Measurements from ENCODE around the gene SEMA4D. TPM values are rescaled to one million over a fixed set of nuclear protein-coding genes. Genes with fewer than 3 reads are reported as not detected.

The SEMA4D gene
- total and polyA plus RNA-seq, 9 of the 15 experiments (the other 6 are each of a cell fraction or from before 2014, with no cell fraction given): 0.38 to 5.1 (median 1.8) TPM

GRCh38 chr9:89368978-89369377, 128.9 kb downstream of the SEMA4D start:
- TF ChIP-seq RREB1 (CRISPR knock-in tag; IDR thresholded peaks at IDR 0.05): no peak
- no peak for TF ChIP-seq HLTF (IDR thresholded peaks at IDR 0.05)
- no peak for TF ChIP-seq GMEB1 (CRISPR knock-in tag; IDR thresholded peaks at IDR 0.05)
- no peak for TF ChIP-seq TFAP4 (CRISPR knock-in tag; IDR thresholded peaks at IDR 0.05; ENCODE audit: borderline replicate concordance)
- TF ChIP-seq ZNF764 (CRISPR knock-in tag; IDR thresholded peaks at IDR 0.05; ENCODE audit: low read depth): no peak
- no peak overlapping the region for H3K27ac ChIP-seq (ENCODE audit: extremely low read depth, low read depth, low read length)
- no peak overlapping the region for H3K9ac ChIP-seq (ENCODE audit: insufficient read depth in 1 of 2, low read depth in 2 of 2, low read length in 2 of 2)
- 11% methylated on average over 7 of the region's 8 CpGs for WGBS (ENCODE audit: insufficient coverage, low coverage, missing lambda C conversion rate)
- H4K20me1 ChIP-seq (replicated peaks; ENCODE audit: control insufficient read depth, insufficient read depth, low read length): no peaks in the 10 kb centered on the region
- H3K36me3 ChIP-seq (ENCODE audit: control insufficient read depth, insufficient read depth, low read length): no peaks in the 10 kb centered on the region
- in situ Hi-C loops (cut with MboI): no loop called here
- peaks cover 0 to 16% of the 10 kb centered on the region in 2 experiments; a peak in 1 of 5 replicates for H3K27me3 ChIP-seq (ENCODE audit: control insufficient read depth in 2 of 2, insufficient read depth in 2 of 2, low read length in 2 of 2)
- H3K4me3 ChIP-seq: no peak overlapping the region
- ChIA-PET CTCF (ENCODE audit: low intra/inter-chr PET ratio) (no interaction called here), POLR2A (no interaction called here)
- no peak for ATAC-seq
- DNase-seq (ENCODE audit: extremely low read depth in 1 of 4, low spot score in 3 of 4): no peak
- no peak overlapping the region for H2AFZ ChIP-seq (ENCODE audit: low read depth, low read length)
- H3K9me3 ChIP-seq (replicated peaks; ENCODE audit: control insufficient read depth, insufficient read depth, low read depth, low read length): no peaks in the 10 kb centered on the region
- no peak overlapping the region for H3K4me2 ChIP-seq (ENCODE audit: insufficient read depth, low read length)
- H3K79me2 ChIP-seq (ENCODE audit: control insufficient read depth, insufficient read depth, low read length): no peaks in the 10 kb centered on the region
- H3K4me1 ChIP-seq (replicated peaks in 1 of 2; ENCODE audit: control insufficient read depth in 2 of 2, insufficient read depth in 2 of 2, low read length in 2 of 2): no peaks in the 10 kb centered on the region; a peak in 1 of 5 replicates
- intact Hi-C loops (cut with micrococcal nuclease): no loop called here
- no peaks in the 10 kb centered on the region for H3K9me1 ChIP-seq (ENCODE audit: control insufficient read depth, insufficient read depth, low read length)
- BruUV-seq (replicated peaks): no TSS peak
- no peak for FAIRE-seq

Measured in K562 (cell line).